SK-N-MC (cell line): ENCODE measurements around the gene GRB10.

Experiments
- EZH2 ChIP-seq: fragments of 200-600 bp; sonication (generic); IDR thresholded peaks from one replicate; pipeline ENCODE4 v1.6.1; 2017; ENCODE audit warnings: antibody characterized with exemption
- POLR2AphosphoS5 ChIP-seq: IDR thresholded peaks from 2 replicates; pipeline ENCODE4 v1.6.1; 2012; ENCODE audit warnings: mild to moderate bottlenecking, low read depth, low read length, borderline replicate concordance

DNA sequence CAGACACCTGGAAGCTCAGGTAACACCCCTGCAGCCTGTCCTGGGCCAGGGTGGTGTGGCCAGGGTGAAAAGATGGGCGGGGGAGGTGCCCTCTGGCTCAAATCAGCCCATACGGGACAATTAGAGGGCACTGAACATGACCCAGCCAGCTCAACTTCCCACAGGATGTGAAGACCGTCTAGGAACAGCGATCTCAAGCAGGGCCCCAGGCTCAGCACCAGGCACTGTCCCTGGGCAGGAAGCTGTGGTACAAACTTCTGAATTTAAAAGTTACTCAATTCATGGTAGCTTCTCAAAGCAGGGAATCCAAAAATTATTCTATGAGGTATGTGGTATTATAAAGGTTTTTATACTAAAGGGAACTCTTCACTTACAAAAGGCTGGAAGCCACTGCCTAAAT is 5.1 kb upstream of the GRB10 start:
- TF ChIP-seq POLR2AphosphoS5 = no peak
- no peak for TF ChIP-seq EZH2
